Measurements from ENCODE around the gene LMF1. TPM values are rescaled to one million over a fixed set of nuclear protein-coding genes. Genes with fewer than 3 reads are reported as not detected.
"Not testable (repeated sequence)": the region's sequence is repeated elsewhere in the genome, so short reads cannot be mapped to it uniquely, and the experiment has no call there.

Gene LMF1
- total RNA-seq, 1 experiment from 2014 or later = 7.1 TPM

- peak; percentile 69 for DNase-seq
- no peaks in the 10 kb centered on the region for H3K27me3 ChIP-seq (ENCODE audit: control insufficient read depth, insufficient read depth, low read length)
- no peak overlapping the region for H3K4me3 ChIP-seq (ENCODE audit: insufficient read depth, low read depth, low read length)
- no peaks in the 10 kb centered on the region for H3K36me3 ChIP-seq (replicated peaks; ENCODE audit: control insufficient read depth, insufficient read depth, low read length)
Observed at GRCh38 chr16:842061-842476, 128.7 kb downstream of the LMF1 start.

GRCh38 chr16:841455-842060 lies 129.2 kb downstream of the LMF1 start:
- no peaks in the 10 kb centered on the region for H3K36me3 ChIP-seq (replicated peaks; ENCODE audit: control insufficient read depth, insufficient read depth, low read length)
- DNase-seq = peak; percentile 65
- H3K4me3 ChIP-seq (ENCODE audit: insufficient read depth, low read depth, low read length) = no peak overlapping the region
- no peaks in the 10 kb centered on the region for H3K27me3 ChIP-seq (ENCODE audit: control insufficient read depth, insufficient read depth, low read length)

- Histone ChIP-seq H3K4me3 (ENCODE audit: insufficient read depth, low read depth, low read length) (no peak overlapping the region), H3K27me3 (ENCODE audit: control insufficient read depth, insufficient read depth, low read length) (no peaks in the 10 kb centered on the region), H3K36me3 (replicated peaks; ENCODE audit: control insufficient read depth, insufficient read depth, low read length) (no peaks in the 10 kb centered on the region)
- peak; percentile 68 for DNase-seq
Observed at GRCh38 chr16:840561-841454, 130.0 kb downstream of the LMF1 start.

- no peaks in the 10 kb centered on the region for H3K36me3 ChIP-seq (replicated peaks; ENCODE audit: control insufficient read depth, insufficient read depth, low read length)
- H3K27me3 ChIP-seq (ENCODE audit: control insufficient read depth, insufficient read depth, low read length) = no peaks in the 10 kb centered on the region
- no peak overlapping the region for H3K4me3 ChIP-seq (ENCODE audit: insufficient read depth, low read depth, low read length)
- DNase-seq = peak; percentile 71
Observed at GRCh38 chr16:839643-840408, 131.0 kb downstream of the LMF1 start.

- H3K4me3 ChIP-seq (ENCODE audit: insufficient read depth, low read depth, low read length) = no peak overlapping the region
- DNase-seq = peak; percentile 53
- H3K36me3 ChIP-seq (replicated peaks; ENCODE audit: control insufficient read depth, insufficient read depth, low read length) = no peaks in the 10 kb centered on the region
- no peaks in the 10 kb centered on the region for H3K27me3 ChIP-seq (ENCODE audit: control insufficient read depth, insufficient read depth, low read length)
Observed at GRCh38 chr16:838741-839140, 132.0 kb downstream of the LMF1 start.

- H3K27me3 ChIP-seq (ENCODE audit: control insufficient read depth, insufficient read depth, low read length); H3K4me3 ChIP-seq (ENCODE audit: insufficient read depth, low read depth, low read length); H3K36me3 ChIP-seq (replicated peaks; ENCODE audit: control insufficient read depth, insufficient read depth, low read length); DNase-seq: not testable (repeated sequence)
Observed at GRCh38 chr16:836822-837221, 134.0 kb downstream of the LMF1 start.

- Histone ChIP-seq H3K4me3 (ENCODE audit: insufficient read depth, low read depth, low read length) (no peak overlapping the region), H3K27me3 (ENCODE audit: control insufficient read depth, insufficient read depth, low read length) (no peaks in the 10 kb centered on the region), H3K36me3 (replicated peaks; ENCODE audit: control insufficient read depth, insufficient read depth, low read length) (no peaks in the 10 kb centered on the region)
- no peak for DNase-seq
Observed at GRCh38 chr16:836221-836620, 134.6 kb downstream of the LMF1 start.

- Histone ChIP-seq H3K4me3 (ENCODE audit: insufficient read depth, low read depth, low read length) (no peak overlapping the region), H3K36me3 (replicated peaks; ENCODE audit: control insufficient read depth, insufficient read depth, low read length) (no peaks in the 10 kb centered on the region), H3K27me3 (ENCODE audit: control insufficient read depth, insufficient read depth, low read length) (no peaks in the 10 kb centered on the region)
- DNase-seq = no peak
Observed at GRCh38 chr16:835373-835772, 135.4 kb downstream of the LMF1 start.

- no peaks in the 10 kb centered on the region for H3K27me3 ChIP-seq (ENCODE audit: control insufficient read depth, insufficient read depth, low read length)
- no peak for DNase-seq
- no peaks in the 10 kb centered on the region for H3K36me3 ChIP-seq (replicated peaks; ENCODE audit: control insufficient read depth, insufficient read depth, low read length)
- no peak overlapping the region for H3K4me3 ChIP-seq (ENCODE audit: insufficient read depth, low read depth, low read length)
Observed at GRCh38 chr16:833411-833810, 137.4 kb downstream of the LMF1 start.

GRCh38 chr16:832652-833336 lies 138.0 kb downstream of the LMF1 start:
- no peak for DNase-seq
- Histone ChIP-seq H3K27me3 (ENCODE audit: control insufficient read depth, insufficient read depth, low read length) (no peaks in the 10 kb centered on the region), H3K4me3 (ENCODE audit: insufficient read depth, low read depth, low read length) (no peak overlapping the region), H3K36me3 (replicated peaks; ENCODE audit: control insufficient read depth, insufficient read depth, low read length) (no peaks in the 10 kb centered on the region)

- H3K4me3 ChIP-seq (ENCODE audit: insufficient read depth, low read depth, low read length) = no peak overlapping the region
- H3K36me3 ChIP-seq (replicated peaks; ENCODE audit: control insufficient read depth, insufficient read depth, low read length) = no peaks in the 10 kb centered on the region
- DNase-seq = no peak
- no peaks in the 10 kb centered on the region for H3K27me3 ChIP-seq (ENCODE audit: control insufficient read depth, insufficient read depth, low read length)
Observed at GRCh38 chr16:831571-832413, 139.0 kb downstream of the LMF1 start.

GRCh38 chr16:830871-831570 lies 139.8 kb downstream of the LMF1 start:
- Histone ChIP-seq H3K4me3 (ENCODE audit: insufficient read depth, low read depth, low read length) (no peak overlapping the region), H3K27me3 (ENCODE audit: control insufficient read depth, insufficient read depth, low read length) (no peaks in the 10 kb centered on the region), H3K36me3 (replicated peaks; ENCODE audit: control insufficient read depth, insufficient read depth, low read length) (no peaks in the 10 kb centered on the region)
- DNase-seq = peak; percentile 86

GRCh38 chr16:830107-830870 lies 140.5 kb downstream of the LMF1 start:
- no peaks in the 10 kb centered on the region for H3K36me3 ChIP-seq (replicated peaks; ENCODE audit: control insufficient read depth, insufficient read depth, low read length)
- H3K4me3 ChIP-seq (ENCODE audit: insufficient read depth, low read depth, low read length) = no peak overlapping the region
- no peak for DNase-seq
- H3K27me3 ChIP-seq (ENCODE audit: control insufficient read depth, insufficient read depth, low read length) = no peaks in the 10 kb centered on the region

All from H7 (cell line).